Activated CD8-positive, alpha-beta memory T cell treated with anti-CD3 and anti-CD28 coated beads, Interleukin-2, amount 50 U/mL, for 48 hours (primary cell): ENCODE measurements around the gene GRXCR2.
"Not testable (repeated sequence)": the region's sequence is repeated elsewhere in the genome, so short reads cannot be mapped to it uniquely, and the experiment has no call there.

Source experiments
- DNase-seq: peaks from one replicate; pipeline ENCODE4 v3.0.0-alpha.2; 2020

The GRXCR2 gene

GRCh38 chr5:145872914-145873313, at the start of gene GRXCR2:
Gene GRXCR2, minus strand, starts transcription at chr5:145873014. Its CDS starts 46 bp downstream, at chr5:145872968.
- DNase-seq = no peak

- no peak for DNase-seq
These were observed 49.2 kb upstream of the GRXCR2 start for GRCh38 chr5:145922059-145922458.

- DNase-seq = no peak
These were observed 48.4 kb upstream of the GRXCR2 start for GRCh38 chr5:145921211-145921610.

- no peak for DNase-seq
These were observed 47.9 kb upstream of the GRXCR2 start for GRCh38 chr5:145920542-145921210.

- DNase-seq = no peak
These were observed 46.6 kb upstream of the GRXCR2 start for GRCh38 chr5:145919413-145919812.

GRCh38 chr5:145918397-145918796, 45.6 kb upstream of the GRXCR2 start:
- no peak for DNase-seq

- DNase-seq = no peak
These were observed 44.5 kb upstream of the GRXCR2 start for GRCh38 chr5:145917288-145917687.

- DNase-seq = no peak
These were observed 43.3 kb upstream of the GRXCR2 start for GRCh38 chr5:145915970-145916638.

GRCh38 chr5:145913701-145914100, 40.9 kb upstream of the GRXCR2 start:
- DNase-seq = no peak

GRCh38 chr5:145912594-145912993, 39.8 kb upstream of the GRXCR2 start:
- no peak for DNase-seq

- no peak for DNase-seq
These were observed 39.2 kb upstream of the GRXCR2 start for GRCh38 chr5:145912019-145912418.

GRCh38 chr5:145911164-145911563, 38.4 kb upstream of the GRXCR2 start:
- DNase-seq = no peak

GRCh38 chr5:145908206-145908960, 35.6 kb upstream of the GRXCR2 start:
- DNase-seq = no peak

GRCh38 chr5:145906401-145906800, 33.6 kb upstream of the GRXCR2 start:
- no peak for DNase-seq

GRCh38 chr5:145904743-145905142, 31.9 kb upstream of the GRXCR2 start:
- DNase-seq = no peak

- no peak for DNase-seq
These were observed 31.1 kb upstream of the GRXCR2 start for GRCh38 chr5:145903867-145904266.

- DNase-seq = no peak
These were observed 30.3 kb upstream of the GRXCR2 start for GRCh38 chr5:145903113-145903512.

- DNase-seq = no peak
These were observed 29.6 kb upstream of the GRXCR2 start for GRCh38 chr5:145902421-145902820.

GRCh38 chr5:145898171-145898570, 25.4 kb upstream of the GRXCR2 start:
- no peak for DNase-seq

GRCh38 chr5:145891378-145891777, 18.6 kb upstream of the GRXCR2 start:
- DNase-seq = not testable (repeated sequence)

- no peak for DNase-seq
These were observed 16.8 kb upstream of the GRXCR2 start for GRCh38 chr5:145889611-145890010.

GRCh38 chr5:145887976-145888574, 15.3 kb upstream of the GRXCR2 start:
- DNase-seq = no peak

GRCh38 chr5:145887217-145887616, 14.4 kb upstream of the GRXCR2 start:
- no peak for DNase-seq

GRCh38 chr5:145874765-145875164, 2.0 kb upstream of the GRXCR2 start:
- DNase-seq = no peak
